Epidermal melanocyte (primary cell): ENCODE measurements around the gene COG1.

Experiments used
- DNase-seq: peaks from one replicate; pipeline ENCODE4 v3.0.0; 2011; ENCODE audit warnings: low spot score; ENCODE audit not compliant: insufficient read length

COG1 gene

DNA sequence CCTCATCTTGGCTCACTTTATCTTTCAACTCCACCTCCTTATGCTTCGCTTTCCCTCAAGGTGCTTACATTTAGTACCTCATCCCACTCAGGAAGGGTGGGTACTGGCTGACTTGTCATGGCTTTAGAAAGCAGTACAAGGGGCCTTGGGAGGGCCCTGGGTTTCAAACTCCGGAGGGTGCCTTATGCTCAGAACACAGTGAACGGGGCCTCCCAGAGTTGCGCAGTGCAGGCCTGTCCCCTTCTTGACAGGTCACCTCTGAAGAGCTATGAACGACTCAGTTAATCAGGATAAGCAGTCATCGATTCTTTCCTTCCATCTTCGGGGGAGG lies 6.0 kb downstream of the COG1 start:
- DNase-seq, result no peak

GRCh38 chr17:73199751-73200317 lies 7.0 kb downstream of the COG1 start:
- DNase-seq, result no peak

GRCh38 chr17:73200476-73200875 lies 7.6 kb downstream of the COG1 start:
- no peak for DNase-seq

DNA sequence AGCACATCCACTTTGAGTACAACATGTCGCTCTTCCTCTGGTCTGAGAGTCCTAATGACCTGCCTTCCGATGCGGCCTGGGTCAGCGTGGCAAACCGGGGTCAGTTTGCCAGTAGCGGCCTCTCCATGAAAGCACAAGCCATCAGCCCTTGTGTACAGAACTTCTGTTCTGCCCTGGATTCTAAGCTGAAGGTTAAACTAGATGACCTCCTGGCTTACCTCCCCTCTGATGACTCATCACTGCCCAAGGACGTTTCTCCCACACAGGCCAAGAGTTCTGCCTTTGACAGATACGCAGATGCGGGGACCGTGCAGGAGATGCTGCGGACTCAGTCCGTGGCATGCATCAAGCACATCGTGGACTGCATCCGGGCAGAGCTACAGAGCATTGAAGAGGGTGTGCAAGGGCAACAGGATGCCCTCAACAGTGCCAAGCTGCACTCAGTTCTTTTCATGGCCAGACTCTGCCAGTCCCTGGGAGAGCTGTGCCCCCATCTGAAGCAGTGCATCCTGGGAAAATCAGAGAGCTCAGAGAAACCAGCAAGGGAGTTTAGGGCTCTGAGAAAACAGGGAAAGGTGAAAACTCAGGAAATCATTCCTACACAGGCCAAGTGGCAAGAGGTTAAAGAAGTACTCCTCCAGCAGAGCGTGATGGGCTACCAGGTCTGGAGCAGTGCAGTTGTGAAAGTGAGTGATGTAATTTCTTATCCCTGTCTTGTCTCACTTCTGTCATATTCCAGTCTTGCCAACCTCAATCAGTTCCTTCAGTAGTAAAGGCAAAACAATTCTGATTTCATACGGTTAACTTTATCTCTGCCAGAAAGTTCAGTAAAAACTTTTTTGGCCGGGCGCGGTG lies 8.6 kb downstream of the COG1 start:
- no peak for DNase-seq

- DNase-seq, result no peak
Observed at GRCh38 chr17:73203135-73203787, 10.4 kb downstream of the COG1 start.

DNA sequence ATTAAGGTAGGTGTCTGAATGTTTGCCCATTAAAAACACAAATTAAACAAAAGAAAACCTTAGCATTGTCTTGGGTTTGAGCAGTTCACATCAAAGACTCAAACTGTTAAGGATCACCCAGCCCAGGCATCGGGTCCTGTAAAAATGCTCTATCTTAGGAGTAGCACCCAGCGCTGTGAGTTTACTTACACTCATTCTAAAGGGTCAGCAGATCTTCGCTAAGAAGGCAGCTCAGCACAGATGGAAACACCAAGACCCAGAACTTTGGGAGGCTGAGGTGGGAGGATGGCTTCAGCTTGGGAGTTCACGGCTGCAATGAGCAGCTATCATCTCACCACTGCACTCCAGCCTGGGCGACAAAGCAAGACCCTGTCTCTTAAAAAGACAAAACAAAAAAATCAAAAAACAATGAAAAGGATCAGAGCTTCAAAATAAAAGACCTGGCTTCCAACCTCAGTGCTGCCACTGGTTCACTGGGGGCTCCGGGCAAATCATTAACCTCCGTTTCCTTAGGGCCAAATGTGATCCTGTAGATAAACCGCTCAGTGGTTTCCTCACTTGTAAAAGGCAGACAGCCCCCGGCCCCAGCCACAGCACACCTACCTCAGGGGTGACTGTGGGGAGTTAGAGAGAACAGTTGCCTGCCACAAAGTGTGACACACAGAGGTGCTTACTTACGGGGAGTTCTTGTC lies 11.1 kb downstream of the COG1 start:
- no peak for DNase-seq

- no peak for DNase-seq
Observed at GRCh38 chr17:73205459-73205961, 12.7 kb downstream of the COG1 start.

- no peak for DNase-seq
Observed at GRCh38 chr17:73208139-73208827, 15.4 kb downstream of the COG1 start.

- no peak for DNase-seq
Observed at GRCh38 chr17:73209436-73209835, 16.6 kb downstream of the COG1 start.

DNA sequence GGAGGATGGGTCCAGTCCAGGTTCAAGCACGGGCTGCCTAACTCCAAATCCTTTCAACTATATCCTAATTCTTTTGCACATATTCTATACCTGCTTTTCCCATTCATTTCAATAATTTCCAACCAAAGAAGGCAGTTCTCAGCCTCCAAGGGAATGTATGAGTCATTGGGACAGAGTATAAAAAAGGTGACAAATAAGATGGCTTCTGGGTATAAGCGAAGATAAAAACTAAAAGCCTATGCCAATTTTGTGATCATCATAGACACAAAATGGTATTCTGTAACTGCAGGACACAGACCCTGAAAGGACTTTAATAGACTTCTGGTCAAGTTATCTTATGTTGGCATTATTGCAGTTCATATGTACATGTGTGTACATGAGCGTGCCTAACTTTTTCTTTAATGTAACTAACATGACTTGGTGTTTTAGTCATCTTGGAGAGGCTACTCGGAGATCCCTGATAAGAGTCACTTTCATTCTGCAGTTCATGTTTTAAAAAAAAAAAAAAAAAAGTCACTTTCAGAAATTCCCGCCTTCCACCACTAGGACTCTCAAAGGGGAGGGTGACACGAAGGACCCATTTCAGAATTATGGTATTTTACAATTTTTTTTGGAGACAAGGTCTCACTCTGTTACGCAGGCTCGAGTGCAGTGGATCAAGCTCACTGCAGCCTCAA lies 17.3 kb downstream of the COG1 start:
- DNase-seq, result no peak

DNA sequence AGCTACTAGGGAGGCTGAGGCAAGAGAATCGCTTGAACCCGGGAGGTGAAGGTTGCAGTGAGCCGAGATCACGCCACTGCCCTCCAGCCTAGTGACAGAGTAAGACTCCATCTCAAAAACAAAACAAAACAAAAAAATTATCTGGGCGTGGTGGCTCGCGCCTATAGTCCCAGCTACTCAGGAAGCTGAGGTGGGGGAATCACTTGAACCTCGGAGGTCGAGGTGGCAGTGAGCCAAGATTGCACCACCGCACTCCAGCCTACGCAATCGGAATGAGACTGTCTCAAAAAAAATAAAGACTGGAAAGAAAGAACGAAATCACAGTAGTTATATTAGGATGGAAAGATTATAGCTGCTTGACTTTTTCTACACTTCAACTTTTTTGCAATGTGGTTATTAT lies 18.9 kb downstream of the COG1 start:
- no peak for DNase-seq

DNA sequence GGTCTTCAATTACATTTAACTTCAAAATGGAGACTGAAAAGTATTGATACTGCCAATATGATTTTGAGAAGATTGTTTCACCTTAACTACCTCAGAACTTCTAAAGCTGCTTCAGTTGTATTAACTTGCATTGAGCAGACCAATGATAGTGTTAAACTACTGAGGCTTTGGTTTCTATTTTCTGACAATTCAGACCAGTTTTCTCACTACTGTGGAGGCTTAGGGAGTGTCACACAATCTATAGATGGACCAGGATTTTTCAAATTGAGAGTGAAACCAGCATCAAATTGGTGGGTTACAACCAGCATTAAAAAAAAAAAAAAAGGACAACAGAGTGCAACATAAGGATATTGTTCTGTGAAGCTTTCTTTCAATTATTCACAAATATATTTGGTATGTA lies 21.2 kb downstream of the COG1 start:
- no peak for DNase-seq

GRCh38 chr17:73214851-73215250 lies 22.0 kb downstream of the COG1 start:
- DNase-seq, result no peak

DNA sequence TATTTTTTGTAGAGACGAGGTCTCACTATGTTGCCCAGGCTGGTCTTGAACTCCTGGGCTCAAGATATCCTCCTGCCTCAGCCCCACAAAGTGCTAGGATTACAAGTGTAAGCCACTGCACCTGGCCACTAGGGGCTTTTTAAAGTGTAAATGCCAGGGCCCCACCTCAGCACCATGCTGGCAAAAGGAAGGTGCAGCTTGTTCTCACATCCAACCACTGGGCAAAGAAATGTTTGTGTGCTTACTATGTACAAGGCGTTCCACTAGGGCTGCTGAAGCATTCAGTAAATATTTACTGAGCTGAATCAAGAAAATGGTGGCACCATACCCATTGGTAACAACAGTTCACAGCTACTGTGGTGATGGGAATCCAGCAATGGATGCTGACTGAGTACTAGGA lies 22.6 kb downstream of the COG1 start:
- no peak for DNase-seq

DNA sequence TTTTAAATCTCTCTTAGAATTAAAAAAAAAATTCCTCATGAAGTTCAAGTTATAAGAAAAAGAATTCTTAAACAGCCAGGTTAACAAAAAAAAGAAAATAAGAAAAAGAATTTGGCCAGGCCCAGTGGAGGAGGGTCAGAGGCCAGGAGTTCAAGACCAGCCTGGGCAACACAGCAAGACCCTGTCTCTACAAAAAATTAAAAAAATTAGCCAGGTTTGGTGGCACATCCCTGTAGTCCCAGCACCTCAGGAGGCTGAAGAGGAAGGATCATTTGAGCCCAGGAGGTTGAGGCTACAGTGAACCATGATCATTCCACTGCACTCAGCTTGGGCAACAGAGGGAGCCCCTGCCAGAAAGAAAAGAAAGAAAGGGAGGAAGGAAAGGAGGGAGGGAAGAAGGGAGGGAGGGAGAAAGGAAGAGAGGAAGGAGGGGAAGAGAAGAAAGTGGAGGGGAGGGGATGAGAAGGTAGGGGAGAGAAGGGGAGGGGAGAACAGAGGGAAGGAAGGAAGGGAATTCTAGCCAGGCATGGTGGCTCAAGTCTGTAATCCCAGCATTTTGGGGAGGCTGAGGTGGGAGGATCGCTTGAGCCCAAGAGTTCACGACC lies 30.9 kb downstream of the COG1 start:
- DNase-seq, result no peak

GRCh38 chr17:73224237-73224636 lies 31.4 kb downstream of the COG1 start:
- DNase-seq, result no peak

GRCh38 chr17:73224663-73225305 lies 31.9 kb downstream of the COG1 start:
- no peak for DNase-seq

DNA sequence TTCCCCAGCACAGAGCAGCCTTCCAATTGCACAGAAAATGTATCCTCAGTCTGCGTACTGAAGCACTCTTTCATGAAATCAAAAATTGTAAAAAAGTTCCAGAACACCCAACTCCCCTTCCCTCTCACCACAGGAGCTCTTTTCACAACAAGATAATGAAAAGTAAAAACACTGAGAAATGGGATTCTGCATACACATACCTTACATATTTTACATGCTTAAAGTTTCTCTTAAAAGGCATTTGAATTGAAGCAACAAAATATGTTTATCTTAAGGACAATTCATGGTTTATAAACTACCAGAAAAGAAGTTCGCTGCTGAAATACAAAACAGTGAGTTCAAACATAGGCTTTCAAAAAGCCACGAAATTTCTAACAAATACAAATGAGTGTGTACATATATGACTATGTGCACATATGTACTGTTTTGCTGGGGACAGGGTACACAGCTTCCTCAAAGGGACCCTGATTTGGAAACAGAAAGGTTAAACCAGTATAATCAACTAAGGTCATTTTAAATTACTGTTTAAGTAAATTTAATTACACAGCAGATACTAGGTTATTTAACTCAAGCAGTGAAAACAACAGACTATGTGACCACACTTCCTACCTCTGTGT lies 33.8 kb downstream of the COG1 start:
- no peak for DNase-seq

- DNase-seq, result no peak
Observed at GRCh38 chr17:73227379-73227778, 34.5 kb downstream of the COG1 start.
